Astrocyte (in vitro differentiated cells and primary cell): ENCODE results near the gene GRK3. TPM values are rescaled to one million over a fixed set of nuclear protein-coding genes. Genes with fewer than 3 reads are reported as not detected.

Experiments
- DNase-seq: peaks from one replicate; pipeline ENCODE4 v3.0.0-alpha.2; 2010; ENCODE audit warnings: low read depth
- FAIRE-seq: peaks from 2 replicates; lab custom pipeline; 2011; peaks lifted over from hg19 to GRCh38; lab: Jason Lieb, UNC
- H2AFZ ChIP-seq: 2 replicates; pipeline ENCODE4 v1.6.0; 2012; ENCODE audit warnings: low read depth, low read length, inconsistent platforms
- H3K27ac ChIP-seq: 2 replicates; pipeline ENCODE4 v1.5.1; 2011; ENCODE audit warnings: low read depth, low read length, inconsistent platforms
- H3K27me3 ChIP-seq: 2 replicates; pipeline ENCODE4 v1.6.0; 2011; ENCODE audit warnings: low read length, inconsistent platforms; ENCODE audit not compliant: insufficient read depth
- H3K36me3 ChIP-seq: 2 replicates; pipeline ENCODE4 v1.5.1; 2011; ENCODE audit warnings: low read length, inconsistent platforms; ENCODE audit not compliant: insufficient read depth
- H3K4me1 ChIP-seq: 2 replicates; pipeline ENCODE4 v1.5.1; 2011; ENCODE audit warnings: low read length, inconsistent platforms; ENCODE audit not compliant: insufficient read depth
- H3K4me2 ChIP-seq: 2 replicates; pipeline ENCODE4 v1.6.0; 2012; ENCODE audit warnings: low read length, inconsistent platforms
- H3K4me3 ChIP-seq: 2 replicates; pipeline ENCODE4 v1.5.1; 2011; ENCODE audit warnings: low read depth, mild to moderate bottlenecking, low read length, inconsistent platforms; ENCODE audit not compliant: insufficient read depth
- H3K79me2 ChIP-seq: 2 replicates; pipeline ENCODE4 v1.6.0; 2012; ENCODE audit warnings: mild to moderate bottlenecking, low read length, inconsistent platforms; ENCODE audit not compliant: insufficient read depth
- H3K9ac ChIP-seq: 2 replicates; pipeline ENCODE4 v1.6.0; 2012; ENCODE audit warnings: mild to moderate bottlenecking, low read length, inconsistent platforms
- H3K9me3 ChIP-seq: 2 replicates; pipeline ENCODE4 v1.5.1; 2012; ENCODE audit warnings: low read depth, mild to moderate bottlenecking, low read length, inconsistent platforms; ENCODE audit not compliant: insufficient read depth
- H4K20me1 ChIP-seq: 2 replicates; pipeline ENCODE4 v1.6.0; 2012; ENCODE audit warnings: low read length, inconsistent platforms; ENCODE audit not compliant: insufficient read depth
- H3K27ac Mint-ChIP-seq: one replicate; pipeline ENCODE4 v1.8.0; 2021; ENCODE audit warnings: mild to moderate bottlenecking, mixed read lengths; ENCODE audit not compliant: unreplicated experiment
- H3K27me3 Mint-ChIP-seq: one replicate; pipeline ENCODE4 v1.8.0; 2021; ENCODE audit warnings: low read depth, mixed read lengths; ENCODE audit not compliant: unreplicated experiment
- H3K36me3 Mint-ChIP-seq: one replicate; pipeline ENCODE4 v1.8.0; 2021; ENCODE audit warnings: low read depth, mixed read lengths; ENCODE audit not compliant: unreplicated experiment
- H3K4me1 Mint-ChIP-seq: one replicate; pipeline ENCODE4 v1.8.0; 2021; ENCODE audit warnings: low read depth, mixed read lengths; ENCODE audit not compliant: unreplicated experiment
- H3K4me3 Mint-ChIP-seq: one replicate; pipeline ENCODE4 v1.8.0; 2021; ENCODE audit warnings: mild to moderate bottlenecking, moderate library complexity, mixed read lengths; ENCODE audit not compliant: unreplicated experiment
- H3K9me3 Mint-ChIP-seq: one replicate; pipeline ENCODE4 v1.8.0; 2021; ENCODE audit warnings: mild to moderate bottlenecking, mixed read lengths; ENCODE audit not compliant: unreplicated experiment
- CTCF ChIP-seq: IDR thresholded peaks from 2 replicates; pipeline ENCODE4 v1.5.1; 2011; ENCODE audit warnings: low read depth, mild to moderate bottlenecking, inconsistent platforms, low read length, moderate library complexity; ENCODE audit not compliant: insufficient read depth
- EZH2 ChIP-seq: IDR thresholded peaks from 2 replicates; pipeline ENCODE4 v1.6.1; 2012; ENCODE audit warnings: mild to moderate bottlenecking, low read length, inconsistent platforms; ENCODE audit not compliant: insufficient read depth
- total RNA-seq: library from RNA; stranded (reverse); gene quantifications from 2 replicates; pipeline ENCODE4 v1.2.1, GENCODE V29; 2021

GRK3 gene
- total RNA-seq, 1 donor from 2014 or later = 7.2 TPM

GRCh38 chr22:25666308-25666707 lies 101.8 kb downstream of the GRK3 start:
- Mint-ChIP-seq H3K9me3 (no peaks in the 10 kb centered on the region), H3K4me3 (no peak overlapping the region), H3K27ac (no peak overlapping the region), H3K4me1 (no peaks in the 10 kb centered on the region), H3K36me3 (no peaks in the 10 kb centered on the region), H3K27me3 (no peaks in the 10 kb centered on the region)
- Histone ChIP-seq H4K20me1 (no peaks in the 10 kb centered on the region), H3K4me2 (no peak overlapping the region), H3K36me3 (no peaks in the 10 kb centered on the region), H3K79me2 (no peaks in the 10 kb centered on the region), H3K9ac (no peak overlapping the region), H3K4me1 (no peaks in the 10 kb centered on the region), H3K27ac (no peak overlapping the region), H3K27me3 (no peaks in the 10 kb centered on the region), H3K9me3 (no peaks in the 10 kb centered on the region), H3K4me3 (no peak overlapping the region), H2AFZ (no peak overlapping the region)
- no peak for FAIRE-seq
- no peak for DNase-seq
- no peak for TF ChIP-seq EZH2
- TF ChIP-seq CTCF = no peak

GRCh38 chr22:25668437-25668836 lies 104.0 kb downstream of the GRK3 start:
- Mint-ChIP-seq H3K27me3 (no peaks in the 10 kb centered on the region), H3K4me1 (no peaks in the 10 kb centered on the region), H3K9me3 (no peaks in the 10 kb centered on the region), H3K36me3 (no peaks in the 10 kb centered on the region), H3K27ac (no peak overlapping the region), H3K4me3 (no peak overlapping the region)
- TF ChIP-seq CTCF (no peak), EZH2 (no peak)
- H3K79me2 ChIP-seq = no peaks in the 10 kb centered on the region
- no peaks in the 10 kb centered on the region for H3K36me3 ChIP-seq
- peak overlapping the region; percentile 4 for H3K4me2 ChIP-seq
- DNase-seq = peak; percentile 65
- no peak overlapping the region for H3K4me3 ChIP-seq
- no peak for FAIRE-seq
- no peaks in the 10 kb centered on the region for H3K27me3 ChIP-seq
- H4K20me1 ChIP-seq = no peaks in the 10 kb centered on the region
- no peaks in the 10 kb centered on the region for H3K4me1 ChIP-seq
- H3K9me3 ChIP-seq = no peaks in the 10 kb centered on the region
- no peak overlapping the region for H3K9ac ChIP-seq
- H3K27ac ChIP-seq = no peak overlapping the region
- no peak overlapping the region for H2AFZ ChIP-seq

GRCh38 chr22:25669253-25670069 lies 105.0 kb downstream of the GRK3 start:
- Histone ChIP-seq H3K4me3 (no peak overlapping the region), H3K27ac (no peak overlapping the region), H3K27me3 (no peaks in the 10 kb centered on the region), H3K36me3 (no peaks in the 10 kb centered on the region), H4K20me1 (no peaks in the 10 kb centered on the region), H3K4me2 (no peak overlapping the region), H3K9me3 (no peaks in the 10 kb centered on the region), H3K9ac (no peak overlapping the region), H2AFZ (no peak overlapping the region), H3K79me2 (no peaks in the 10 kb centered on the region), H3K4me1 (no peaks in the 10 kb centered on the region)
- no peaks in the 10 kb centered on the region for H3K4me1 Mint-ChIP-seq
- H3K4me3 Mint-ChIP-seq = no peak overlapping the region
- FAIRE-seq = no peak
- TF ChIP-seq CTCF = no peak
- DNase-seq = no peak
- H3K27ac Mint-ChIP-seq = no peak overlapping the region
- no peaks in the 10 kb centered on the region for H3K27me3 Mint-ChIP-seq
- H3K36me3 Mint-ChIP-seq = peaks cover 2% of the 10 kb centered on the region
- no peaks in the 10 kb centered on the region for H3K9me3 Mint-ChIP-seq
